Keratinocyte (primary cell): ENCODE measurements around the gene CEP131. TPM values are rescaled to one million over a fixed set of nuclear protein-coding genes. Genes with fewer than 3 reads are reported as not detected.

Experiments
- DNase-seq: peaks from one replicate; pipeline ENCODE4 v3.0.0-alpha.2; 2011; ENCODE audit warnings: low read depth, missing footprints, low spot score
- FAIRE-seq: peaks from 2 replicates; lab custom pipeline; 2011; peaks lifted over from hg19 to GRCh38; lab: Jason Lieb, UNC
- H2AFZ ChIP-seq: 2 replicates; pipeline ENCODE4 v1.6.0; 2012; ENCODE audit warnings: low read length, control low read depth, inconsistent platforms; ENCODE audit not compliant: control insufficient read depth
- H3K27ac ChIP-seq: 2 replicates; pipeline ENCODE4 v1.5.1; 2011; ENCODE audit warnings: low read length; ENCODE audit not compliant: control insufficient read depth, insufficient read depth
- H3K27me3 ChIP-seq: 3 replicates; pipeline ENCODE4 v1.6.0; 2011; ENCODE audit warnings: low read length; ENCODE audit not compliant: control insufficient read depth, insufficient read depth; ENCODE audit errors: extremely low read depth
- H3K36me3 ChIP-seq, 2 experiments: 2 replicates in 1 of 2; 3 replicates in 1 of 2; pipeline ENCODE4 v1.5.1; 2011; ENCODE audit warnings: low read length in 2 of 2, mild to moderate bottlenecking in 1 of 2; ENCODE audit not compliant: control insufficient read depth in 2 of 2, insufficient read depth in 2 of 2; ENCODE audit errors: extremely low read depth in 1 of 2
- H3K4me1 ChIP-seq: 3 replicates; pipeline ENCODE4 v1.5.1; 2011; ENCODE audit warnings: low read length; ENCODE audit not compliant: control insufficient read depth, insufficient read depth; ENCODE audit errors: extremely low read depth
- H3K4me2 ChIP-seq: 3 replicates; pipeline ENCODE4 v1.6.0; 2011; ENCODE audit warnings: low read depth, low read length; ENCODE audit not compliant: control insufficient read depth, insufficient read depth; ENCODE audit errors: extremely low read depth
- H3K4me3 ChIP-seq, 3 experiments: fragments of 200-600 bp in 1 of 3; sonication (generic) in 1 of 3; 2 replicates in 2 of 3; 3 replicates in 1 of 3; pipeline ENCODE4 v1.5.1; 2011 to 2016; ENCODE audit warnings: low read length in 3 of 3, mild to moderate bottlenecking in 3 of 3, control low read depth in 2 of 3, inconsistent platforms in 1 of 3, low read depth in 1 of 3, mixed read lengths in 1 of 3, mixed run types in 1 of 3, moderate library complexity in 1 of 3; ENCODE audit not compliant: control insufficient read depth in 2 of 3, insufficient read depth in 2 of 3; ENCODE audit errors: extremely low read depth in 1 of 3
- H3K79me2 ChIP-seq: 2 replicates; pipeline ENCODE4 v1.6.0; 2012; ENCODE audit warnings: low read length; ENCODE audit not compliant: control insufficient read depth, insufficient read depth
- H3K9ac ChIP-seq: 3 replicates; pipeline ENCODE4 v1.6.0; 2011; ENCODE audit warnings: low read length; ENCODE audit not compliant: control insufficient read depth, insufficient read depth; ENCODE audit errors: extremely low read depth
- H3K9me1 ChIP-seq: 3 replicates; pipeline ENCODE4 v1.6.0; 2011; ENCODE audit warnings: low read length; ENCODE audit not compliant: control insufficient read depth, insufficient read depth; ENCODE audit errors: extremely low read depth
- H3K9me3 ChIP-seq: 2 replicates; pipeline ENCODE4 v1.5.1; 2012; ENCODE audit warnings: low read depth, low read length; ENCODE audit not compliant: control insufficient read depth
- H4K20me1 ChIP-seq: 3 replicates; pipeline ENCODE4 v1.6.0; 2011; ENCODE audit warnings: low read length; ENCODE audit not compliant: control insufficient read depth, insufficient read depth; ENCODE audit errors: extremely low read depth
- EZH2 ChIP-seq: IDR thresholded peaks from one replicate; pipeline ENCODE4 v1.6.1; 2012; ENCODE audit warnings: inconsistent platforms, mild to moderate bottlenecking, low read length, moderate library complexity
- dilution Hi-C: fragments of 300-500 bp; cut with MboI; formaldehyde crosslinking; loops from one replicate; pipeline ENCODE4 v1.7.0; 2020; ENCODE audit warnings: low sequenced_read_pairs; ENCODE audit not compliant: extremely low pct_ligation_motif_present
- polyA plus RNA-seq, 5 experiments: library from polyadenylated mRNA; depleted of rRNA in 3 of 5; stranded (reverse) in 3 of 5; stranded (forward) in 1 of 5; unstranded in 1 of 5; fragments of >200 nt; gene quantifications; 1 replicate in 1 of 5; 2 replicates in 3 of 5; 3 replicates in 1 of 5; pipeline versions ENCODE4 v1.2.1 to v1.2.3, GENCODE V29; 2011 to 2012; ENCODE audit warnings: missing spikeins in 2 of 5, low read depth in 1 of 5, low replicate concordance in 1 of 5
- TF ChIP-seq, protein P1 (sequence below), 3 experiments: IDR thresholded peaks in 1 of 3; conservative IDR thresholded peaks in 1 of 3; optimal IDR thresholded peaks in 1 of 3; 2 replicates in 2 of 3; 3 replicates in 1 of 3; pipeline versions ENCODE3 to v1.5.1; 2011; ENCODE audit warnings: low read length in 3 of 3, mild to moderate bottlenecking in 3 of 3, moderate library complexity in 2 of 3, control low read depth in 1 of 3, inconsistent platforms in 1 of 3; ENCODE audit not compliant: insufficient read depth in 2 of 3; ENCODE audit errors: extremely low read depth in 1 of 3

The CEP131 gene
- polyA plus RNA-seq, 1 donor (not counting 4 experiments of a cell fraction or from before 2014, with no cell fraction given): 2.6 TPM

DNA sequence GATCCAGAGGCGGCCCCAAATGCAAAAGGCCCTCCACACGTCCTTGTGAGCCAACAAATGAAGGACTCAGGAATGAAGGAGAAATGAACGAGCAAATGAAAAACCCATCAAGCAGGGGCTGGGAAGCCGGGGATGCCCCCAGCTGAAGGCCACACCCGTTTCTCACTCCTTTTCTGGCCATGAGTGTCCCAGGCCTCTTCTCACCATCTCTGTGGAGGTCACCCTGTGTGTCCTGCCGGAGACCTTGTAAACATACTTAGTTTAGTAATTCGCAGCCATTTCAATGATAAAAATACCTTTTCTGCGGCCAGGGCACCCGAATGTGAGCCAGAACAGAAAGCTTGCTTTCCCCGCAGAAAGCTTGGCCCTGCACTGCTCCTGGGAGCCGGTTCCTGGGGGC, 35.6 kb downstream of the CEP131 start:
- Histone ChIP-seq H3K79me2 (no peaks in the 10 kb centered on the region), H3K36me3 (peaks cover 0 to 3% of the 10 kb centered on the region in 2 experiments), H3K9me1 (no peaks in the 10 kb centered on the region), H3K27me3 (no peaks in the 10 kb centered on the region), H4K20me1 (no peaks in the 10 kb centered on the region), H2AFZ (no peak overlapping the region), H3K4me2 (no peak overlapping the region), H3K4me1 (no peaks in the 10 kb centered on the region), H3K9ac (no peak overlapping the region), H3K9me3 (no peaks in the 10 kb centered on the region), H3K4me3 (no peak overlapping the region), H3K27ac (no peak overlapping the region)
- DNase-seq (no peak), FAIRE-seq (no peak)
- dilution Hi-C loops: no loop called here
- TF ChIP-seq, protein P1, sequence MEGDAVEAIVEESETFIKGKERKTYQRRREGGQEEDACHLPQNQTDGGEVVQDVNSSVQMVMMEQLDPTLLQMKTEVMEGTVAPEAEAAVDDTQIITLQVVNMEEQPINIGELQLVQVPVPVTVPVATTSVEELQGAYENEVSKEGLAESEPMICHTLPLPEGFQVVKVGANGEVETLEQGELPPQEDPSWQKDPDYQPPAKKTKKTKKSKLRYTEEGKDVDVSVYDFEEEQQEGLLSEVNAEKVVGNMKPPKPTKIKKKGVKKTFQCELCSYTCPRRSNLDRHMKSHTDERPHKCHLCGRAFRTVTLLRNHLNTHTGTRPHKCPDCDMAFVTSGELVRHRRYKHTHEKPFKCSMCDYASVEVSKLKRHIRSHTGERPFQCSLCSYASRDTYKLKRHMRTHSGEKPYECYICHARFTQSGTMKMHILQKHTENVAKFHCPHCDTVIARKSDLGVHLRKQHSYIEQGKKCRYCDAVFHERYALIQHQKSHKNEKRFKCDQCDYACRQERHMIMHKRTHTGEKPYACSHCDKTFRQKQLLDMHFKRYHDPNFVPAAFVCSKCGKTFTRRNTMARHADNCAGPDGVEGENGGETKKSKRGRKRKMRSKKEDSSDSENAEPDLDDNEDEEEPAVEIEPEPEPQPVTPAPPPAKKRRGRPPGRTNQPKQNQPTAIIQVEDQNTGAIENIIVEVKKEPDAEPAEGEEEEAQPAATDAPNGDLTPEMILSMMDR (optimal IDR thresholded peaks at IDR 0.05 in 1 of 3, IDR thresholded peaks at IDR 0.05 in 1 of 3, conservative IDR thresholded peaks at IDR 0.05 in 1 of 3; ENCODE audit: extremely low read depth in 1 of 3, insufficient read depth in 2 of 3, low read length in 3 of 3): no peak
- TF ChIP-seq EZH2: no peak

DNA sequence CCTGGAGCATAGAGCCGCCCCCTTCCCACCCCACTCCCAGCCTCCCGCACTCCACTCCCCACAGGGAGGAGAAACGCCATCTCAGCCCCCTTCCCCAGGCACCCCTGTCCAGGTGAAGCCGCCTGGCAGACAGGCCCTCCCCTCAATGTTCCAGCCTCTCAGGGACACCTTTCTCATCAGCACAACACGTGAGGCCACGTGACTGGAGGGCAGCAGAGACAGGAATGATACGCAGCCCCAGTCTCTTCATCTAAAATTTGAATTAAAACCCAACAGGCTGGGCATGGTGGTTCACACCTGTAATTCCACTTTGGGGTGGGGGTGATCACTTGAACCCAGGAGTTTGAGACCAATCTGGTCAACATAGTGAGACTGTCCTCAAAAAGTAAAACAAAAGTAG, 36.6 kb downstream of the CEP131 start:
- FAIRE-seq (no peak), DNase-seq (no peak)
- no peaks in the 10 kb centered on the region for H3K4me1 ChIP-seq
- H3K9me1 ChIP-seq: no peaks in the 10 kb centered on the region
- H3K4me2 ChIP-seq: no peak overlapping the region
- H3K9me3 ChIP-seq: no peaks in the 10 kb centered on the region
- H3K4me3 ChIP-seq: no peak overlapping the region
- H4K20me1 ChIP-seq: no peaks in the 10 kb centered on the region
- dilution Hi-C loops: no loop called here
- H3K36me3 ChIP-seq: peaks cover 0 to 1% of the 10 kb centered on the region in 2 experiments
- no peaks in the 10 kb centered on the region for H3K27me3 ChIP-seq
- no peaks in the 10 kb centered on the region for H3K79me2 ChIP-seq
- no peak overlapping the region for H3K9ac ChIP-seq
- no peak overlapping the region for H3K27ac ChIP-seq
- TF ChIP-seq, protein P1 (optimal IDR thresholded peaks at IDR 0.05 in 1 of 3, IDR thresholded peaks at IDR 0.05 in 1 of 3, conservative IDR thresholded peaks at IDR 0.05 in 1 of 3; ENCODE audit: extremely low read depth in 1 of 3, insufficient read depth in 2 of 3, low read length in 3 of 3): no peak
- TF ChIP-seq EZH2: no peak
- no peak overlapping the region for H2AFZ ChIP-seq
